Medulla oblongata (tissue), 1 donor: ENCODE data around the gene CYP4F8.

Experiments
- DNase-seq: peaks from one replicate; pipeline ENCODE4 v3.0.0-alpha.2; 2015; ENCODE audit errors: extremely low spot score

Gene CYP4F8

DNA sequence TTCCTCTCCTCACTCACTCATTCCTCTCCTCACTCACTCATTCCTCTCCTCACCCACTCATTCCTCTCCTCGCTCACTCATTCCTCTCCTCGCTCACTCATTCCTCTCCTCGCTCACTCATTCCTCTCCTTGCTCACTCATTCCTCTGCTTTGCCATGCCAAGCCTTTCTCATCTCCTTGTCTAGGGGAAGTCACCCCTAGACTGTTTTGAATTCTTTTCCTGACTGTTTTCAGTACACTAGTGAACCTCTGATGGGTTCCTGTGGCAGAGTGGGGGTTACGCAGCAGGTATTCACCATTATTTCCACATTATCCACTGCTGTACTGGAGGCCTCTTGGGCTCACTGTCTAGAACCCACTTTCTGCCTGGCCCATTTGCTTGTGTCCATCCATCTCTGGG is 1.2 kb downstream of the CYP4F8 start:
- DNase-seq = no peak

DNA sequence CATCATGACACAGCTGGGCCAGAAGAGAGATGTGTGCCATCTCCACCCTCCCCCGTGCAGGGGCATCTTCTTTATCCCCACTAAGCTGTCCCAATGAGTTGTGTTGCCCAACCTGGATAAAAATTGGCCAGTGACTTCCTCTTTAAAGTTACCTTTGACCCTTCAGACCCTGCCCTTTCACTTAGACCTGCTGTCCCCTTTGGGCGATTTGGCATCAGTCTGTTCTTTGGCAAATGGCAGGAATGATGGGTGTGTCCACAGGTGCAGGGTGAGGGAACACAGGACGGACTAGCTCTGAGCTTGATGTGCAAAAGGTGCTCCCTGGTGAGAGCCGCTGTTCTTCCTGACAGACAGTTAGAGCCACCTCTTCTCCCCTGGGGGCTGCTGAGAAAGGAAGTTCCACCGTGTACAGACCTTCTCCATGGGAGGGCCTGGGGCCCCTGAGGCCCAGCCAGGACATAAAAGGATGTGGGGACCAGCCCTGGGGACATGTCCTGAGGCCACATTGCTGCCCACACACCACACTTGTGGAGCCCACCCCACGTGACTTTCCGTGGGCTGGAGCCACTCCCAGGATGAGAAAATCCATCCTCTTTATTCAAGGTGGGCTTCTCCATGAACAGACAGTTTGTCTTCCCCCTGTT is 1.7 kb downstream of the CYP4F8 start:
- DNase-seq = no peak

DNA sequence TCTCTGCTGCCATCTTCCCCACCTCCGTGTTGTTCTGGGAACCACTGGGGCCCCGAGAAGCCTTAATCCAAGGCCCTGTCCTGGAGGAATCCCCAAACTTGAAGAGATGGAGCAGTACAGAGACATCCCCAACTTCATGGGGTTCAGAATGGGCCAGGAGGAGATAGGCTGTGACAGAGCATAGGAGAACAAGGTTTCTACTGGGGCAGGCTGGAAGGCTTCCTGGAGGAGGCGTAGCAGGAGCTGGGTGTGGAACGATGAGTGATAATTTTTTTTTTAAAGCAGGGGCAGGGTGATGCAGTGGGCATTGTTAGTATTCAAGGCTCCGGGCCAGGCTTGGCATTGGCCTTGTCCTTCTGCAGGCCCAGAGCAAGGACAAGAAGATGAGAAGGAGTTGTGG is 3.3 kb downstream of the CYP4F8 start:
- no peak for DNase-seq

DNA sequence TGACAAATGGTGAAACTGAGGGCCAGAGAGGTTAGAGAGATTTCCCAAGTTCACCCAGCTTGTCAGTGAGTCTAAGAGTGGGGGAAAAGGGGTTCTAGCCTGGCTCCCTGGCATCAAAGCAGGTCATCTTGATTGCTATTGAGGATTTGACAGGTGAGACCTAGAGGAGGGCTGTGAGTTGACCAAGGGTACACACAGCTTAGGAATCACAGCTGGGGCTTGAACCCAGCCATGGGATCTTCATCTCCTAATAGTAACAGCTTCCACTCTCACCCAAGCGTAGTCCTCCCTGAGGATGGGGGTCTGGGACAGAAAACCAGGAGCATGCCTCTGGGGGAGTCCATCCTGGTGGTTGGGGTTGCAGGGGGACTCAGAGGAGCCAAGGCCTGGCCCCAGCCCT is 6.8 kb downstream of the CYP4F8 start:
- no peak for DNase-seq

DNA sequence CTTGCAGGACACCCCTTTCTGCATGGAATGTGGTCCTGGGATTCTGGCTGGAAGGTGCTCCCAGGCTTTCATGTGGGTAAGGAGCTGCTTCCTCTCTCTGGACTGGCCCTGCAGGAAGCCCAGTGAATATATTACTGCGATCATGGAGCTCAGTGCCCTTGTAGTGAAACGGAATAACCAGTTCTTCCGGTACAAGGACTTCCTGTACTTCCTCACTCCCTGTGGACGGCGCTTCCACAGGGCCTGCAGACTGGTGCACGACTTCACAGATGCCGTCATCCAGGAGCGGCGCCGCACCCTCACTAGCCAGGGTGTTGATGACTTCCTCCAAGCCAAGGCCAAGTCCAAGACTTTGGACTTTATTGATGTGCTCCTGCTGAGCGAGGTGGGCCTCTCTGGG is 8.0 kb downstream of the CYP4F8 start:
- DNase-seq = no peak

DNA sequence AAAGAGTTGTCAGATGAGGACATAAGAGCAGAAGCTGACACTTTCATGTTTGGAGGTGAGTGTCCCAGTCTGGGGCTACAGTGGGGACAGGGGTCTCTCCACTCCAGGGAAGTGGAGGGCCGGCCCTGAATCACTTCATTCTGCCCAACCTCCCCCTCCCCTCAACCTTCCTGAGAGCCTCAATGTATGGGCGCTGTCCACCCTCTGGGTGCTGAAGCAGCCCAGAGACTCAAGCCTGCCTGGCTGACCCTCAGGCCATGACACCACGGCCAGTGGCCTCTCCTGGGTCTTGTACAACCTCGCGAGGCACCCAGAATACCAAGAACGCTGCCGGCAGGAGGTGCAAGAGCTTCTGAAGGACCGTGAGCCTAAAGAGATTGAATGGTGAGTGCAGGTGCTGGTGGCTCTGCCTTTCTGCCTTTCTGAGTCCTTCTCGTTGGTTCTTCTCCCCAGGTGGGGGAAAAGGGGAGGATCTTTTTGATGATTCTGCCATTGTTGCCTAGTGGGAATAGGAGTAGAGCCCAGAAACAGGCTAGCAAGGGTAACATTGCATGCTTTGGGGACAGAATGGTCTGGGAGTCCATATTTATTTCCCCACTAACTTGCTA is 8.8 kb downstream of the CYP4F8 start:
- DNase-seq = no peak

DNA sequence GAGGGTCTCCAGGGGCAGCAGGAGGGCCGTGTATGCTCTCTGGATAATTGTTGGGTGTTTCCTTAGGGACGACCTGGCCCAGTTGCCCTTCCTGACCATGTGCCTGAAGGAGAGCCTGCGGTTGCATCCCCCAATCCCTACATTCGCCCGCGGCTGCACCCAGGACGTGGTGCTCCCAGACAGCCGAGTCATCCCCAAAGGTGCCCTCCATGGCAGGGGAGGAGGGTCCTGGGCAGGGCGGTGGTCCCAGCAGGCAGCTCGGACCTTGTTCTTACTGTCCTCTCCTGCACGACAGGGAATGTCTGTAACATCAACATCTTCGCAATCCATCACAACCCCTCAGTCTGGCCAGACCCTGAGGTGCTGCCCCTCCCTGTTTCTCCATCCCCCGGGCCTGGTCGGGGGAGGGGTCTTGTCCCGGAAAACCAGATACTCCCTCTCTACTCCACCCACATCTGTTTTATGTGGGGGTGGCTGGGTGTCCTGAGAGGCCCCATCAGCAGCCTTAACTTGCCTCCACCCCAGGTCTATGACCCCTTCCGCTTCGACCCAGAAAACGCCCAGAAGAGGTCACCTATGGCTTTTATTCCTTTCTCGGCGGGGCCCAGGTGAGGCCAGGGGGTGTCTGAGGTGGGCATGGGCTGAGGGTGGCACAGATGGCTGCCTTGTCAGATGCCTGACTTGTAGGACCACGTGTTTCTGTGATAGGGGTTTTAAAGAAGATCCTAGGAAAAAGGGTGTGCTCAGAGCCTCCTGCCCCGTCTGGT is 13.4 kb downstream of the CYP4F8 start:
- DNase-seq = no peak

DNA sequence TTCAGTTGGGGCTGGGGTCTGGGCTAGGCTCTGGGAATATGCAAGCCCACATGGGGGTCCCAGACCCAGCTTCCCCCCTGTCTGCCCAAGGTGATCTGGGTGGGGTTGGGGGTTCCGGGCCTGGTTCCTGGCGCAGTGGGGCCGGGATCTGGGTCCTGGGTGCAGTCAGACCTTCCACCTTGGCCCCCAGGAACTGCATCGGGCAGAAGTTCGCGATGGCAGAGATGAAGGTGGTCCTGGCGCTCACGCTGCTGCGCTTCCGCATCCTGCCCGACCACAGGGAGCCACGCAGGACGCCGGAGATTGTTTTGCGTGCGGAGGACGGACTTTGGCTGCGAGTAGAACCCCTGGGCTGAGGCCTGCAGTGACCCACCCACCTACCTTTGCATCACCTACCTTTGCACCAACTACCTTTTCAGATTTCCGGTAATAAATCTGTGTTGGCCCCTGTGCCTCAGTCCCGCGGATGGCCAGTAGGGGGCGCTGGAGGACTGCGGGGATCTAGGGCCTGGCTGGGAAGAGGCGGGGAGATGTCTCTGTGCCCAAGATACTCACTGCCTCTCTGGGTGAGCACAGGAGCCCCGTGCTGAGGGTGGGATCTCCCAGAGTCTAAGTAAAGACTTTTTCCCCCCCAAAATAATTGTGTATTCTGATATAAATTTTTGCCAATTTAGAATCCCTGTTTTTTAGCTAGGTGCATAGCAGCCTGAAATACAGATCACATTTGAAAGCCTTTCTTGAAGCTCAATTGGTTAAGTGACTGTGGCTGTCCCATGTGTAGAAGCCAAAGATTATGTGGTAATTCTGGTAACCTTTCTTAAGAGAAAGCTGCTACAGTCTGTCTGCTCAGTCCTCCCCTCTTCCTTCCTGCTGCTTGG is 14.2 kb downstream of the CYP4F8 start:
- peak; percentile 75 for DNase-seq

DNA sequence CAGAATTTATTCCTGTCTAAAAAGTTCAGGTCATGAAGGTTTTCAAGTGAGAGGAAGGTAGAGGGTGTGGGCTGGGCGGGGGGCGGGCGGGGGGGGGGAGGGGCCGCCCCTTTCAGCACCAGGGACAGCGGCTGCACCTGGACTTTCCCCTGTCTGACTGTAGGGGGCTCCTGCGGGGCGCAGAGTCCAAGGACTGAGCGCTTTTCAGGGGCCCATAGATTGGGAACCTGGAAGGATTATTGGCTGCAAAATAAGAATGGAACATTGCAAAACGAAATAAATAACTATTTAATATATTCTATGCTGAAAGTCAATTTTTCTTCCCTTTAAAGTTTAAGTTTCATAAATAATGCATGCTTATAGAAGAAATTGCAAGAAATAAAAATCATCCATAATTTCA is 16.8 kb downstream of the CYP4F8 start:
- DNase-seq = no peak

DNA sequence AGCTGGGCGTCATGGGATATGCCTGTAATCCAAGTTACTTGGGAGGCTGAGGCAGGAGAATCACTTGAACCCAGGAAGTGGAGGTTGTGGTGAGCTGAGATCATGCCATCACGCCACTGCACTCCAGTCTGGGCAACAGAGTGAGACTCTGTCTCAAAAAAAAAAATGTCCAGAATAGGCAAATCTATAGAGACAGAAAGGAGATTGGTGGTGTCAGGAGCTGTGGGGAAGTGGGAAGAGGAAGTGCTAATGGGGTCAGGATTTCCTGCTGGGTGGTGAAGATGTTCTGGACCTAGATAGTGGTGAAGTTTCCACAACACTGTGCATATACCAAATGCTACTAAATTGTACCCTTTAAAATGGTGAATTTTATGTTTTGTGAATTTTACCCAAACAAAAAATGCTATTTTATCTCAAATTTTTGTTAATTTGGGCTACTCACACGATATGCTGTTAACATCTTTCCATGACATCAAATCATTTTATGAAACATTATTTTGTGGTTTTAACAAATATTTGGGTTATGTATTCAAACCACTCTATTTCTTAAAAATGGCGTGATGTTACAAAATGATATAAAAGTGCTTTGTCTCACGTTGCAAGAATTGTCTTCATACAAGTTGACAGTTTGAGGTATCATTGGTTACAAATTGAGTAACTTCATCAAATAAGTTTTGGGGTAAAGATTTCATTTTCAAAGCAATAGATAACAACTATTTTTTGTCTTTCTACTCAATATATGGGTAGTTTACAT is 18.2 kb downstream of the CYP4F8 start:
- peak; percentile 33 for DNase-seq

DNA sequence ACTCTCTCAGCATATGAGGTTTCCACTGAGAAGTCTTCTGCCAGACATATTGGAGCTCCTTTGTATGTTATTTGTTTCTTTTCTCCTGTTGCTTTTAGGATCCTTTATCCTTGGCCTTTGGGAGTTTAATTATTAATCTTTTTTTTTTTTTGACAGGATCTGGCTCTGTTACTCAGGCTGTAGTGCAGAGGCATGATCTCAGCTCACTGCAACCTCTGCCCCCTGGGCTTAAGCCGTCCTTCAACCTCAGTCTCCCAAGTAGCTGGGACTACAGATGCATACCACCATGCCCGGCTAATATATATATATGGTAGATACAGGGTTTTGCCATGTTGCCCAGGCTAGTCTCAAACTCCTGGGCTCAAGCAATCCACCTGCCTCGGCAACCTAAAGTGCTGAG is 19.1 kb downstream of the CYP4F8 start:
- DNase-seq = no peak

DNA sequence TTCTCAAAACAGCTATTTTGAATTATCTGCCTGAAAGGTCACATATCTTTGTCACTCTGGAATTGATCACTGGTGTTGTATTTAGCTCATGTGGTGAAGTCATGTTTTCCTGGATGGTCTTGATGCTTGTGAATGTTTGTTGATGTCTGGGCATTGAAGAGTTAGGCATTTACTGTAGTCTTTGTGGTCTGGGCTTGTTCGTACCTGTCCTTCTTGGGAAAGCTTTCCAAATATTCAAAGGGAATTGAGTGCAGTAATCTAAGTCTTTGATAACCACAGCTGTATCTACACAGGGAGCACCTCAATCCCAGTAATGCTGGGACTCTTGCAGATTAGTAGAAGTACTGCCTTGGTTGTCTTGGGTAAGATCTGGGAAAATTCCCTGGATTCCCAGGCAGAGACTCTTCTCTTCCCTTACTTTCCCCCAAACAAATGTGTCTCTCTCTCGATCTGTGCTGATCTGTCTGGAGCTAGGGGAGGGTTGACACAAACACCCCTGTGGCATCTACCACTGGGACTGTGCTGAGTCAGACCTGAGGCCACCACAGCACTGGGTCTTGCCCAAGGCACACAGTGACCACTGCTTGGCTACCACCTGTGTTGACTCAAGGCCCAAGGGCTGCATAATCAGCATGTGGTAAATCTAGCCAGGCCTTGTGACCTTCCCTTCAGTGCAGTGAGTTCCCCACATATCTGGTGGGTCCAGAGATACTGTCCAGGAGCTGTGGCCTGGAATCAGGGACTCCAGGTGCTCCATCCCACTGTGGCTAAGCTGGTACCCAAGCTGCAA is 20.2 kb downstream of the CYP4F8 start:
- DNase-seq = no peak

DNA sequence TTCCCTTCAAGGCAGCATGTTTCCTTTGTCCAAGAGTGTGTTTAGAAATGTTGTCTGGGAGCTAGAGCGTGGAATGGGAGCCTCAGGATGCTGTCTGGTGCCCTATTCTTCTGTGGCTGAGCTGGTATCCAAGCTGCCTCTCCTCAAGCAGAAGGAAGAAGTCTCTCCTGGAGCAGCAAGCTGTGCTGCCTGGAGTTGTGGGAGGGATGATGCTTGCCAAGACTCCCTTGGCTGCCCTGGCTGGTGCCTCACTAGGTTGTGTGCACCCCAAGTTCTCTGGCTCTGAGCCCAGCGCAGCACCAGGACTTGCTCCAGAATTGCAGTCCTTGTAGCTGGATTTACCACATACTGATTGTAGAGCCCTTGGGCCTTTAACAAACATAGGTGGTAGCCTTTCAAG is 21.0 kb downstream of the CYP4F8 start:
- peak; percentile 53 for DNase-seq

DNA sequence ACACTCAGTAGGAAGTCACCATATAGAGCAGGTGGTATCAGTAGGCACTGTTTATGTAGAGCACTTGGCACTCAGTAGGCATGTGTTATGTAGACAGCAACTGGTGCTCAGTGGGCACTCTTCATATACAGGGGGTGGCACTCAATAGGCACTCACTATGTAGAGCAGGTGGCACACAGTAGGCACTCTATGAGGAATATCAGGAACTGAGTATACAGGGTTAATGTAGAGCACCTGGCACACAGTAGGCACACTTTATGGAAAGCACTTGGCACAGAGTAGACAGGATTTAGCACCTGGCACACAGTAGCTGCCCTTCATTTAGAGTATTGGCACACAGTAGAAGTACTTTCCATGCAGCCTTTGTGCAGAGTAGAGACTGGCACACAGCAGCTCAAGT is 24.6 kb downstream of the CYP4F8 start:
- DNase-seq = no peak

DNA sequence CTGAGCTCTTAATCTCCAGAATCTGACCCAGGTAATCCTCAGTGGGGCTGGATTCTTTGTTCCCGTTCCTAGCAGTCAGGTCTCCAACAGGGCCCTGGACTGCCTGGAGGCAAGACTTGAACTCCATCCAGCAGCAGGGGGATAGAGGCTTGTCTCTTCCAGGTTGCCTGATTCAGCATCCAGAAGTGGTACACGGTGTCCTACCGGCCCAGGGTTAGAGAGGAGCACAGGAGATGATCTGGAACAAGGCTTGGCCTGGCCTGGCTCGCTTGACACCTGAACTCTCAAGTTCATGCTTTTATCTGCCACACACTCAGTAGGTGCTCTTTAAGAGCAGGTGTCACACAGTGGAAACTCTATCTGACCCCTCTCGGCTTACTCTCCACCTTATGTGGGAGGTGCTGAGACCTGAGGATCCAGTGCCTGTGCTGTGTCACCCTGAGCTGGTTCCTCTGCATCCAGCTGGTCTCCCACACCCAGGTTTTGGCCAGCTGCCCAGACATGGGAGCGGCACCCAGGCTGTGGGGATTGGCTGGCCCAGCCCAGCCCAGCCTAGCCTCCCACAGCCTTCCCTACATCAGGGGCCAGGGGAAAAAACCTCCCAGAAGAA is 25.4 kb downstream of the CYP4F8 start, which contains the start of gene CYP4F3:
Gene CYP4F3, plus strand, starts transcription at position 604 of the 610 bp plus-strand sequence. CDS start 519 bp downstream, outside the sequence.
- peak; percentile 6 for DNase-seq

DNA sequence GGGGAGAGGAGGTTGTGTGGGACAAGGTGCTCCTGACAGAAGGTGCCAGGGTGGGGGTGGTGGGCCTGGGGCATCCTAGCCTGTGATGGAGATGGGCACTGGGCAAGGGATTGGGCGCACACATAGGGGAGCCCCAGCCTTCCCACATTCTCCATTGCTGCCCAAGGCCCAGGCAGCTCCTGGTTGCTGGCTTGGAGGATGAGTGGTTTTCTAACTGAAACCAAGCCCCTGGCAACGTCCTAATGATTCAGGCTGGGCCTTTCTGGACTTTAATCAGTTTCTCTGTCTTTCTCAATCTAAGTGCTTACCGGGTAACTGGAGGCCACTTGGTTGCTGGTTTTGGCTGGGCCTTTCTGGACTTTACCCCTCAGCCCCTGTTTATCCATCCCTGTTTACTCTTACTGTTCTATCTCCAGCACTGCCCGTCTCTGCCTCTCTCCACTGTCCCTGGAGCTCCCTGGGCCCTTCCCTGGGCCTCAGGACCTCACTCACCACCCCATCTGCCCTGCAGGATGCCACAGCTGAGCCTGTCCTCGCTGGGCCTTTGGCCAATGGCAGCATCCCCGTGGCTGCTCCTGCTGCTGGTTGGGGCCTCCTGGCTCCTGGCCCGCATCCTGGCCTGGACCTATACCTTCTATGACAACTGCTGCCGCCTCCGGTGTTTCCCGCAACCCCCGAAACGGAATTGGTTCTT is 26.0 kb downstream of the CYP4F8 start:
- no peak for DNase-seq

DNA sequence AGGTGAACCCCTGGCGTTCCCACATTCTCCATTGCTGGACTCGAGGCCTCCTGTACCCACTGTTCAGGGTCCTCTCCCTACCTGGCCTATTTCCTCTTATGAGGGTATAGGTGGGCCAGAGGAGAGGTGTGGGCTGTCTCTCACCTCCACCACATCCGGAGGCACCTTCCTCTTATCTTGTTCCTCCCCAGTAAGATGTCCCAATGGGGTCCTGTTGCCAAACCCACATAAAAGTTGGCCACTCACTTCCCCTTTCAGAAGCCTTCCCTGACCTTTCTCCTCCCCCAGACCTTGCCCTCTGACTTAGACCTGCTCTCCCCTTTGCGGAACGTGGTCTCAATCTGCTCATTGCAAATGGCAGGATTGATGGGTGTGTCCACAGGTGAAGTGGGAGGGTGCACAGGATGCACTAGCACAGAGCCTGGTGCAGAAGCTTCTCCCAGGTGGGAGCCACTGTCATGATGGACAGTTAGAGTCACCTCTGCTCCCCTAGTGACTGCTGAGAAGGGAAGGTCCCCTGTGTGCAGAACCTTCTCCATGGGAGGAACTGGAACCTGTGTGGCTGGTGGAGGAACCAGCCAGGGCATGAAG is 27.0 kb downstream of the CYP4F8 start:
- DNase-seq = no peak

DNA sequence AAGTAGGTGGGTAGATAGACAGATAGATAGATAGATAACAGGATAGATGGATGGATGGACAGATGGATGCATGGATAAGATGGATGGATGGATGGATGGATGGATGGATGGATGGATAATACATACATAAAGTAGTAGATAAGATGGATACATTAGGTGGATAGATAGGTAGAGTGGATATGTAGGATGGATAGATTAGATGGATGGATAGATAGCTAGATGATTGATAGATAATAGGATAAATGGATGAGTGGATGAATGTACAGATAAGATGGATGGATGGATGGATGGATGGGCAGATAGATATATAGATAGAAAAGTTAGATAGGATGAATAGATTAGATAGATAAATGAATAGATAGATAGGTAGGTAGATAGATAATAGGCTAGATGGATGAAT is 27.8 kb downstream of the CYP4F8 start:
- DNase-seq = no peak

DNA sequence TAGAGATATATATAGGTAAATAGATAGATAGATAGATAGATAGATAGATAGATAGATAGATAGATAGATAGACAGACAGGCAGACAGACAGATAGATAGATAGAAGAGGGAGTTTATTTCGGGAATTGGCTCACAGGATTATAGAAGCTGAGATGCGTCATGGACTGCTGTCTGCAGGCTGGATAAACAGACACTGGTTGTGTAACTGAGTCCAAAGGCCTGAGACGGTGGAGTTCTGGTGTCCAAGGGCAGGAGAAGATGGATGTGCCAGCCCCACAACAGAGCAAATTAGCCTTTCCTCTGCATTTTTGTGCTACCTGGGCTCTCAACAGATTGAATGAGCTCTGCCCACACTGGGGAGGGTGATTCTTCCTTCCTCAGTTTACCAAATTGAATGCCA is 28.4 kb downstream of the CYP4F8 start:
- no peak for DNase-seq
